Activated CD4-positive, alpha-beta T cell treated with anti-CD3 and anti-CD28 coated beads for 4 hours (primary cell): ENCODE results near the gene CYP4X1.
"Not testable (repeated sequence)": the region's sequence is repeated elsewhere in the genome, so short reads cannot be mapped to it uniquely, and the experiment has no call there.

Source experiments
- DNase-seq, 2 donors: peaks; one replicate each; pipeline ENCODE4 v3.0.0-alpha.2; 2020

Gene CYP4X1

DNA sequence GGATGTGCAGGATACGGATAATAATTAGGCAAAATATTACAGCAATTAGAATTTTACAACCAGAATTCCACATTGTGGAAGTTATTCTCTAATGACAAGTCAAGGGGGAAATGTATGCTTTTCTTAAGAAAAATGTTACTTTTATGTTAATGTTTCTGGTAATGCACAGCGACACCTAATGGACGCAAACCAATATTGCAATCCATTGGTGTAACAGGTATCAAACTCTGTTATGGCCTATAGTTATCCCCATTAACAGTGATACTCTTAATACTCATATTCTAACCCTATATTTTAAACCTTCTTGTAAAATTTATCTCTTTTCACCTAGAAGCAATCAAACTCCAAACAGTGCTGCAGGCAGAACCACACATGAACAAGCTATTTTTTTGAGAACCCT, 65.9 kb downstream of the CYP4X1 start:
- not testable (repeated sequence) for DNase-seq

DNA sequence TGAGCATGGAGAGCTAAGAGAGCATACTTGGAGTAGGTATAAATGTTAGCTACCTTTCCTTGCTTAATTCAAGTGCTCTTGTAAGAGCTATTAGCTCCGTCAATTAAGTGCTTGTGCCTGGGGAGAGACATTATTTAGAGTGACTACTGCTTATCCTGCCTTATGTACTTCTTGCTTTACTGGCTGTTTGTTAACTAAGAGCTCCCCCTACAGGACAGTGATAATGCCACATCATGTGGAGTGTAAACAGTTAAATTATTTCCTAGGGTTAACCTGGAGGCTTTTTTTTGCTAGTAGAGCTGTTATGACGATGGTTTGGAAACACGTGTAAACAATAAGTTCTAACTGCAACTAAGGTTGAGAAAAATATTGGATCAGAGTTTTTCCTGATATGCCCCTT, 68.0 kb downstream of the CYP4X1 start:
- DNase-seq = not testable (repeated sequence)
